ENCODE measurements around the gene KSR1. TPM values are rescaled to one million over a fixed set of nuclear protein-coding genes. Genes with fewer than 3 reads are reported as not detected.
"Not testable (repeated sequence)": the region's sequence is repeated elsewhere in the genome, so short reads cannot be mapped to it uniquely, and the experiment has no call there.

KSR1 gene
- total RNA-seq, 2 experiments from 2014 or later, result 53.9 to 58.2 TPM

DNA sequence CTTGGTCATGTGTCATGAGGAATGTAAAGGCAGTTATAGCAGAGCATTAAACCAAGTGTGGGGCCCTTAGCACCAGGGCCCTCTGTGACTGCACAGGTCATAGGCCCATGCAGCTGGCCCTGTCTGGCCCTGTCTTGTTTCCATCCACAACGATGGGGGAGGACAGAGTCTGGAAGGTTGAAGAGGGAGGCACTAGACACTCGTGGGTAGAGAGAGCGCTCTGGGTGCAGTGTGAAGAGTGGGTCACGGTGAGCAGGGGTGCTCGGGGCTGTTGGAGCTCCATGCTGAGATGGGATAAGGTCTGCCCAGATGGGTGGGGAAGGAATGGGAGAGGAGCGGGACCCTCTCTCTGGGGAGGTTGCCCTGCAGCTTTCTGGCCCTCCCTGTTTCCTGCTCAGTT lies 12.8 kb upstream of the KSR1 start:
- H3K27me3 Mint-ChIP-seq, result peaks cover 6% of the 10 kb centered on the region
- CTCF ChIA-PET, result interaction anchor here (1.0 kb wide), 1 partner anchor 156 kb away, joined by 5 read pairs; no protein-coding TSS in a partner anchor
- DNase-seq, result no peak
- H3K9me3 Mint-ChIP-seq, result no peaks in the 10 kb centered on the region
- POLR2A ChIA-PET, result no interaction called here
- H3K4me3 Mint-ChIP-seq, result no peak overlapping the region
- no peaks in the 10 kb centered on the region for H3K36me3 Mint-ChIP-seq (ENCODE audit: low read depth)
- intact Hi-C loops (cut with micrococcal nuclease), result no loop called here
- peaks cover 2% of the 10 kb centered on the region for H3K4me1 Mint-ChIP-seq (ENCODE audit: low read depth)
- ATAC-seq, result no peak
- TF ChIP-seq, protein P1, sequence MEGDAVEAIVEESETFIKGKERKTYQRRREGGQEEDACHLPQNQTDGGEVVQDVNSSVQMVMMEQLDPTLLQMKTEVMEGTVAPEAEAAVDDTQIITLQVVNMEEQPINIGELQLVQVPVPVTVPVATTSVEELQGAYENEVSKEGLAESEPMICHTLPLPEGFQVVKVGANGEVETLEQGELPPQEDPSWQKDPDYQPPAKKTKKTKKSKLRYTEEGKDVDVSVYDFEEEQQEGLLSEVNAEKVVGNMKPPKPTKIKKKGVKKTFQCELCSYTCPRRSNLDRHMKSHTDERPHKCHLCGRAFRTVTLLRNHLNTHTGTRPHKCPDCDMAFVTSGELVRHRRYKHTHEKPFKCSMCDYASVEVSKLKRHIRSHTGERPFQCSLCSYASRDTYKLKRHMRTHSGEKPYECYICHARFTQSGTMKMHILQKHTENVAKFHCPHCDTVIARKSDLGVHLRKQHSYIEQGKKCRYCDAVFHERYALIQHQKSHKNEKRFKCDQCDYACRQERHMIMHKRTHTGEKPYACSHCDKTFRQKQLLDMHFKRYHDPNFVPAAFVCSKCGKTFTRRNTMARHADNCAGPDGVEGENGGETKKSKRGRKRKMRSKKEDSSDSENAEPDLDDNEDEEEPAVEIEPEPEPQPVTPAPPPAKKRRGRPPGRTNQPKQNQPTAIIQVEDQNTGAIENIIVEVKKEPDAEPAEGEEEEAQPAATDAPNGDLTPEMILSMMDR (IDR thresholded peaks at IDR 0.05), result no peak
- no peak overlapping the region for H3K27ac Mint-ChIP-seq

DNA sequence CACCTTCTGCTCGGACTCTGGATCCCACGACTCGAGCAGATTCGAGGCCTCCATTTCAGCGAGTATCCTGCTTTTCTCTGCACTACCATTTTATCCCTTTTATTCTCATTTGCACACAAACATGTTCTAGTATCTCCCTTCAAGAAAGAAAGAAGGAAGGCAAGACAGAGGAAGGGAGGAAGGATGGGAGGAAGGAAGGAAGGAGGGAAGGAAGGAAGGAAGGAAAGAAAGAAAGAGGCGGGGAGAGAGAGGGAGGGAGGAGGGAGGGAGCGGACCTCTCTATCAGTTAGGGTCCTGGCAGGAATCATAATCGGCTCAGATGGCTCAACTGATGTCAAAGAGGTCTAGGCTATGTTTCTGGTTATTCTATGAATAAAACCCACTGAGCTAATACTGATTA lies 10.3 kb upstream of the KSR1 start:
- Mint-ChIP-seq H3K27me3 (peaks cover 6% of the 10 kb centered on the region), H3K4me3 (no peak overlapping the region), H3K36me3 (ENCODE audit: low read depth) (no peaks in the 10 kb centered on the region), H3K9me3 (no peaks in the 10 kb centered on the region), H3K4me1 (ENCODE audit: low read depth) (peaks cover 2% of the 10 kb centered on the region), H3K27ac (no peak overlapping the region)
- POLR2A ChIA-PET, result no interaction called here
- DNase-seq, result no peak
- no peak for ATAC-seq
- TF ChIP-seq, protein P1 (IDR thresholded peaks at IDR 0.05), result no peak
- intact Hi-C loops (cut with micrococcal nuclease), result no loop called here
- CTCF ChIA-PET, result no interaction called here

DNA sequence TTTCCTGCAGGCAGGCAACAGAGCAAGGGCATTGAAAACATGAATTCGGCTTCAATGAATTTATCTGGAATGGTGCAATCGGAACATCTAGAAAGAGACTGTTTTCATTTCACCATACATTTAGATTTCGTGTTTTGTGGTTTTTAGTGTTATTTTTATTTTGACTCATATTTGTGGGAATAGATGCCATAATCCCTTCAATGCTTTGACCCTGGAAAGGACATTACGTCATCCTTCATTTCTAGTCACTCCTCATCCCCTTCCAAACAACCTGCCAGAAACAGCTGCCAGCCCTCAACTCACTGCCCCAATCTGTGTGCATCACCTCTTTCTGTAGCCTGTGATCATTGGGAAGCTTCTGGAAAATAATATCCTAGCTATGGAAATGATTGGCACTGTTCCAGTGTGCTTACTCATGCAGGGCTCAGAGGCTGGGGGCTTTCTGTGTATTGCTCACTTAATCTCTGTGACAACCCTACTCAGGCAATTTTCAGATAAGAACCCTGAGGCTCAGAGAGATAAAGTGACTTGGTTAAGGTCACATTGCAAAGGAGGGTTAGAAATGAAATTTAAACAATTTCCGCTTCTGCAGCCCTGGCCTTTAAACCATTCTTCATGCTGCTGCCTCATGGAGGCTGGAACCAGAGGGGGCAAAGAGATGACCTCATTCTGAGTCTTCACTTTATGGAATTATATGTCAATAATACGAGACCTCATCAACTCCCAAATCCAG lies 9.5 kb upstream of the KSR1 start:
- no peak overlapping the region for H3K27ac Mint-ChIP-seq
- ChIA-PET CTCF (no interaction called here), POLR2A (no interaction called here)
- no peak overlapping the region for H3K4me3 Mint-ChIP-seq
- intact Hi-C loops (cut with micrococcal nuclease), result no loop called here
- TF ChIP-seq, protein P1 (IDR thresholded peaks at IDR 0.05), result no peak
- ATAC-seq (no peak), DNase-seq (no peak)
- peaks cover 2% of the 10 kb centered on the region for H3K4me1 Mint-ChIP-seq (ENCODE audit: low read depth)
- no peaks in the 10 kb centered on the region for H3K9me3 Mint-ChIP-seq
- no peaks in the 10 kb centered on the region for H3K36me3 Mint-ChIP-seq (ENCODE audit: low read depth)
- peaks cover 6% of the 10 kb centered on the region for H3K27me3 Mint-ChIP-seq

DNA sequence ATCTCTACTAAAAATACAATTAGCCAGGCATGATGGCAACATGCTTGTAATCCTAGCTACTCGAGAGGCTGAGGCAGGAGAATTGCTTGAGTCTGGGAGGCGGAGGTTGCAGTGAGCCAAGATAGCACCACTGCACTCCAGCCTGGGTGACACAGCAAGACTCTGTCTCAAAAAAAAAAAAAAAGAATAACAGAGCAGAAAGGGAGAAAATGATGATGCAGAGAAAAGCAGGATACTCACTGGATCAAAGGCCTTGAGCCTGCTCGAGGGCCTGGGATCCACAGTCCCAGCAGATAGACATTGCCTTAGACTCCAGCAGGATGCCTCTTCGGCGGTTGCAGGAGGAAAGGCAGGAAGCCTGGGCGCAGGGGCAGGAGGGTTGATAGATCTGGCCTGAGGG lies 7.7 kb upstream of the KSR1 start:
- POLR2A ChIA-PET; H3K4me1 Mint-ChIP-seq (ENCODE audit: low read depth); H3K27me3 Mint-ChIP-seq; H3K4me3 Mint-ChIP-seq; H3K36me3 Mint-ChIP-seq (ENCODE audit: low read depth); H3K27ac Mint-ChIP-seq; intact Hi-C loops (cut with micrococcal nuclease); DNase-seq; ATAC-seq; H3K9me3 Mint-ChIP-seq: not testable (repeated sequence)
- CTCF ChIA-PET, result interaction anchor here (1.5 kb wide), 1 partner anchor 68 kb away, joined by 3 read pairs; no protein-coding TSS in a partner anchor

DNA sequence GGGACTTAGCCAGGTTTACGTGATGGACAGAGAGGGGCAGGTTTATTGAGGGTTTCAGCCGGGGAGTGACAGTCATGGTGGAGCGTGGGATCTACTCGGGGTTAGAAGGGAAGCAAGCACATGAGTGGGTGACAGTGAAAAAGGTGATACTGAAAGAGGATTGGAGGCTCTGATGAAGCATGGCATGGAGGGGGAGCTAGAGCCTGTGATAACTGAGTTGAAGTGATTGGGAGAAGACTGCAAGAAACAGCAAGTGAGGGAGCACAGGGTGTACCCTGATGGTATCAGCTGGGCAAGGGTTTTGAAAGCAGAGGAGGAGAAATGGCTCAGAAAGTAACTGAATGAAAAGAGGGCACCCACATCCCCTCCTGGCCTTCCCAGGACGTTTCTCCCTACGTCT lies 6.7 kb upstream of the KSR1 start:
- CTCF ChIA-PET, result interaction anchor here (1.3 kb wide), 1 partner anchor 69 kb away, joined by 4 read pairs; no protein-coding TSS in a partner anchor

More for the DNA sequence above, 6.7 kb upstream of the KSR1 start:
- TF ChIP-seq, protein P1 (IDR thresholded peaks at IDR 0.05), result no peak
- H3K27ac Mint-ChIP-seq, result no peak overlapping the region
- POLR2A ChIA-PET, result no interaction called here
- no peaks in the 10 kb centered on the region for H3K36me3 Mint-ChIP-seq (ENCODE audit: low read depth)
- no peaks in the 10 kb centered on the region for H3K9me3 Mint-ChIP-seq
- H3K4me1 Mint-ChIP-seq (ENCODE audit: low read depth), result peaks cover 8% of the 10 kb centered on the region
- no peak for DNase-seq
- intact Hi-C loops (cut with micrococcal nuclease), result no loop called here
- peaks cover 6% of the 10 kb centered on the region for H3K27me3 Mint-ChIP-seq
- no peak for ATAC-seq
- no peak overlapping the region for H3K4me3 Mint-ChIP-seq
